GM11168 (cell line): ENCODE results near the gene CD99.
"Not testable (repeated sequence)": the region's sequence is repeated elsewhere in the genome, so short reads cannot be mapped to it uniquely, and the experiment has no call there.

Experiments
- in situ Hi-C: fragments of 300-500 bp; cut with MboI; formaldehyde crosslinking; loops from one replicate; pipeline ENCODE4 v1.12.0; 2022; ENCODE audit warnings: low sequenced_read_pairs; ENCODE audit not compliant: unreplicated experiment

Gene CD99

GRCh38 chrX:2673611-2674010 lies 17.5 kb upstream of the CD99 start:
- in situ Hi-C loops, result no loop called here

- in situ Hi-C loops, result not testable (repeated sequence)
Measured at GRCh38 chrX:2675657-2676200, 15.4 kb upstream of the CD99 start.

- in situ Hi-C loops, result no loop called here
Measured at GRCh38 chrX:2676794-2677675, 14.1 kb upstream of the CD99 start.

GRCh38 chrX:2677764-2678163 lies 13.3 kb upstream of the CD99 start:
- in situ Hi-C loops, result no loop called here

GRCh38 chrX:2678583-2678982 lies 12.5 kb upstream of the CD99 start:
- in situ Hi-C loops, result no loop called here

GRCh38 chrX:2679534-2680485 lies 11.3 kb upstream of the CD99 start:
- in situ Hi-C loops, result no loop called here

GRCh38 chrX:2680486-2681348 lies 10.4 kb upstream of the CD99 start:
- in situ Hi-C loops, result no loop called here

GRCh38 chrX:2682565-2683177 lies 8.4 kb upstream of the CD99 start:
- in situ Hi-C loops, result no loop called here

- in situ Hi-C loops, result no loop called here
Measured at GRCh38 chrX:2684256-2684655, 6.8 kb upstream of the CD99 start.

GRCh38 chrX:2685886-2686285 lies 5.2 kb upstream of the CD99 start:
- in situ Hi-C loops, result no loop called here

- in situ Hi-C loops, result no loop called here
Measured at GRCh38 chrX:2689773-2690666, 1.1 kb upstream of the CD99 start.

GRCh38 chrX:2691543-2692220 lies 587 bp downstream of the CD99 start:
- in situ Hi-C loops, result no loop called here

GRCh38 chrX:2692221-2693112 lies 1.4 kb downstream of the CD99 start:
- in situ Hi-C loops, result no loop called here

GRCh38 chrX:2693113-2694002 lies 2.3 kb downstream of the CD99 start:
- in situ Hi-C loops, result no loop called here

GRCh38 chrX:2694914-2695267 lies 3.8 kb downstream of the CD99 start:
- in situ Hi-C loops, result no loop called here

- in situ Hi-C loops, result no loop called here
Measured at GRCh38 chrX:2696698-2697215, 5.7 kb downstream of the CD99 start.
